ENCODE results near the gene SLC41A3. TPM values are rescaled to one million over a fixed set of nuclear protein-coding genes. Genes with fewer than 3 reads are reported as not detected.

Gene SLC41A3
- total and polyA plus RNA-seq, 10 of the 15 experiments (the other 5 are each of a cell fraction or from before 2014, with no cell fraction given), result 8.3 to 29.5 (median 16.7) TPM

- DNase-seq (ENCODE audit: low read depth, low spot score) (no peak), FAIRE-seq (no peak), ATAC-seq (no peak)
- Histone ChIP-seq H3K27ac (ENCODE audit: control insufficient read depth, insufficient read depth) (no peak overlapping the region), H3K36me3 (ENCODE audit: control insufficient read depth in 2 of 2, insufficient read depth in 2 of 2, low read length in 1 of 2) (no peaks in the 10 kb centered on the region), H3K9me3 (replicated peaks; ENCODE audit: control insufficient read depth, insufficient read depth, low read length) (no peaks in the 10 kb centered on the region; the same call in 2 of the 3 replicates), H3K4me2 (ENCODE audit: control insufficient read depth, insufficient read depth) (no peak overlapping the region), H3K9ac (ENCODE audit: control insufficient read depth, insufficient read depth, low read length) (no peak overlapping the region), H3K4me3 (no peak overlapping the region), H3K4me1 (ENCODE audit: control insufficient read depth, insufficient read depth, low read length) (no peaks in the 10 kb centered on the region), H4K20me1 (ENCODE audit: control insufficient read depth, insufficient read depth) (no peaks in the 10 kb centered on the region), H2AFZ (ENCODE audit: control insufficient read depth, low read depth, low read length) (no peak overlapping the region), H3K27me3 (replicated peaks in 1 of 2; ENCODE audit: control insufficient read depth in 2 of 2, insufficient read depth in 2 of 2, low read length in 1 of 2) (no peaks in the 10 kb centered on the region), H3K79me2 (ENCODE audit: control insufficient read depth, insufficient read depth, low read length) (no peaks in the 10 kb centered on the region)
- ChIA-PET POLR2A (no interaction called here), SMC1A (ENCODE audit: uncharacterized antibody, unreplicated experiment) (no interaction called here), CTCF (no interaction called here), RAD21 (ENCODE audit: unreplicated experiment) (no interaction called here)
- in situ Hi-C loops (cut with MboI), result no loop called here
- no TSS peak for BruUV-seq (replicated peaks)
- 53% methylated on average over 10 of the region's 11 CpGs for WGBS (ENCODE audit: insufficient coverage, insufficient replicate concordance, low lambda C conversion rate, missing lambda C conversion rate)
- intact Hi-C loops (cut with micrococcal nuclease; ENCODE audit: unreplicated experiment), result no loop called here
- TF ChIP-seq PML (IDR thresholded peaks at IDR 0.05; ENCODE audit: low read length), result no peak
- TF ChIP-seq ELK1 (IDR thresholded peaks at IDR 0.05; ENCODE audit: low read depth, low read length), result no peak
- TF ChIP-seq YY1 (IDR thresholded peaks at IDR 0.05; ENCODE audit: low read depth, low read length), result no peak
- TF ChIP-seq, protein P1, sequence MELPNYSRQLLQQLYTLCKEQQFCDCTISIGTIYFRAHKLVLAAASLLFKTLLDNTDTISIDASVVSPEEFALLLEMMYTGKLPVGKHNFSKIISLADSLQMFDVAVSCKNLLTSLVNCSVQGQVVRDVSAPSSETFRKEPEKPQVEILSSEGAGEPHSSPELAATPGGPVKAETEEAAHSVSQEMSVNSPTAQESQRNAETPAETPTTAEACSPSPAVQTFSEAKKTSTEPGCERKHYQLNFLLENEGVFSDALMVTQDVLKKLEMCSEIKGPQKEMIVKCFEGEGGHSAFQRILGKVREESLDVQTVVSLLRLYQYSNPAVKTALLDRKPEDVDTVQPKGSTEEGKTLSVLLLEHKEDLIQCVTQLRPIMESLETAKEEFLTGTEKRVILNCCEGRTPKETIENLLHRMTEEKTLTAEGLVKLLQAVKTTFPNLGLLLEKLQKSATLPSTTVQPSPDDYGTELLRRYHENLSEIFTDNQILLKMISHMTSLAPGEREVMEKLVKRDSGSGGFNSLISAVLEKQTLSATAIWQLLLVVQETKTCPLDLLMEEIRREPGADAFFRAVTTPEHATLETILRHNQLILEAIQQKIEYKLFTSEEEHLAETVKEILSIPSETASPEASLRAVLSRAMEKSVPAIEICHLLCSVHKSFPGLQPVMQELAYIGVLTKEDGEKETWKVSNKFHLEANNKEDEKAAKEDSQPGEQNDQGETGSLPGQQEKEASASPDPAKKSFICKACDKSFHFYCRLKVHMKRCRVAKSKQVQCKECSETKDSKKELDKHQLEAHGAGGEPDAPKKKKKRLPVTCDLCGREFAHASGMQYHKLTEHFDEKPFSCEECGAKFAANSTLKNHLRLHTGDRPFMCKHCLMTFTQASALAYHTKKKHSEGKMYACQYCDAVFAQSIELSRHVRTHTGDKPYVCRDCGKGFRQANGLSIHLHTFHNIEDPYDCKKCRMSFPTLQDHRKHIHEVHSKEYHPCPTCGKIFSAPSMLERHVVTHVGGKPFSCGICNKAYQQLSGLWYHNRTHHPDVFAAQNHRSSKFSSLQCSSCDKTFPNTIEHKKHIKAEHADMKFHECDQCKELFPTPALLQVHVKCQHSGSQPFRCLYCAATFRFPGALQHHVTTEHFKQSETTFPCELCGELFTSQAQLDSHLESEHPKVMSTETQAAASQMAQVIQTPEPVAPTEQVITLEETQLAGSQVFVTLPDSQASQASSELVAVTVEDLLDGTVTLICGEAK (IDR thresholded peaks at IDR 0.05; ENCODE audit: borderline replicate concordance), result no peak
- no peak for TF ChIP-seq FOXK2 (IDR thresholded peaks at IDR 0.05)
- no peak for TF ChIP-seq BCL11A (IDR thresholded peaks at IDR 0.05; ENCODE audit: low read depth, low read length)
- TF ChIP-seq BCL3 (IDR thresholded peaks at IDR 0.05; ENCODE audit: borderline replicate concordance, insufficient read depth, low read depth, low read length, poor library complexity, severe bottlenecking), result no peak
- no peak for TF ChIP-seq ZNF592 (IDR thresholded peaks at IDR 0.05)
- no peak for TF ChIP-seq NR2C2 (IDR thresholded peaks at IDR 0.05; ENCODE audit: borderline replicate concordance, control insufficient read depth, insufficient read length, low read depth)
- no peak for TF ChIP-seq SUPT20H (IDR thresholded peaks at IDR 0.05; ENCODE audit: borderline replicate concordance, control insufficient read depth, low read depth, low read length)
- TF ChIP-seq CHD2 (IDR thresholded peaks at IDR 0.05; ENCODE audit: borderline replicate concordance, low read depth, low read length), result no peak
- no peak for TF ChIP-seq NR2C1 (IDR thresholded peaks at IDR 0.05)
Observed at GRCh38 chr3:125960456-125961288, 123.3 kb downstream of the SLC41A3 start.
